ENCODE results near the gene CMSS1.

The CMSS1 gene

GRCh38 chr3:100002599-100003350, 185.1 kb downstream of the CMSS1 start:
- peak overlapping the region; percentile 80 for H3K27ac ChIP-seq (ENCODE audit: low read depth, low read length)
- H2BK12ac ChIP-seq (ENCODE audit: low read length): no peak overlapping the region
- peak; percentile 93 to 98 for DNase-seq
- no peak overlapping the region for H3K14ac ChIP-seq (ENCODE audit: low read length)
- H3K9ac ChIP-seq (ENCODE audit: low read length): no peak overlapping the region
- no peak overlapping the region for H2AK5ac ChIP-seq (ENCODE audit: low read length)
- H4K8ac ChIP-seq (ENCODE audit: low read depth, low read length): no peak overlapping the region
- H3K27me3 ChIP-seq (ENCODE audit: insufficient read depth, low read length): no peaks in the 10 kb centered on the region
- no peaks in the 10 kb centered on the region for H3K79me2 ChIP-seq (ENCODE audit: control insufficient read depth, insufficient read depth, low read length, poor library complexity)
- H3K18ac ChIP-seq (ENCODE audit: low read length): no peak overlapping the region
- H3K9me3 ChIP-seq (ENCODE audit: insufficient read depth, low read depth, low read length): no peaks in the 10 kb centered on the region
- no peak overlapping the region for H3K4ac ChIP-seq (ENCODE audit: low read depth, low read length)
- H4K12ac ChIP-seq (ENCODE audit: low read depth, low read length): no peak overlapping the region
- H2BK5ac ChIP-seq (ENCODE audit: low read depth, low read length, poor library complexity): peak overlapping the region; percentile 68
- no peak overlapping the region for H3K23ac ChIP-seq (ENCODE audit: low read length)
- H2AFZ ChIP-seq (ENCODE audit: insufficient read depth, low read length, poor library complexity): no peak overlapping the region
- peaks cover 8 to 9% of the 10 kb centered on the region in 2 experiments for H3K4me1 ChIP-seq (ENCODE audit: control insufficient read depth in 1 of 2, insufficient read depth in 2 of 2, low read length in 2 of 2)
- H3K79me1 ChIP-seq (ENCODE audit: low read length): peaks cover 16% of the 10 kb centered on the region
- H2BK120ac ChIP-seq (ENCODE audit: insufficient read depth, low read length, poor library complexity): peak overlapping the region; percentile 58
- no peak overlapping the region for H3K4me2 ChIP-seq (ENCODE audit: low read length)
- WGBS (ENCODE audit: extremely low coverage, insufficient coverage, insufficient read length): no CpG with 5 or more reads among the region's 4 CpGs
- no peak overlapping the region for H3K4me3 ChIP-seq (ENCODE audit: low read depth, low read length)
- no peaks in the 10 kb centered on the region for H3K36me3 ChIP-seq (ENCODE audit: control insufficient read depth in 1 of 2, insufficient read depth in 2 of 2, low read length in 2 of 2)
- H4K91ac ChIP-seq (ENCODE audit: low read depth, low read length): peak overlapping the region; percentile 48

DNA sequence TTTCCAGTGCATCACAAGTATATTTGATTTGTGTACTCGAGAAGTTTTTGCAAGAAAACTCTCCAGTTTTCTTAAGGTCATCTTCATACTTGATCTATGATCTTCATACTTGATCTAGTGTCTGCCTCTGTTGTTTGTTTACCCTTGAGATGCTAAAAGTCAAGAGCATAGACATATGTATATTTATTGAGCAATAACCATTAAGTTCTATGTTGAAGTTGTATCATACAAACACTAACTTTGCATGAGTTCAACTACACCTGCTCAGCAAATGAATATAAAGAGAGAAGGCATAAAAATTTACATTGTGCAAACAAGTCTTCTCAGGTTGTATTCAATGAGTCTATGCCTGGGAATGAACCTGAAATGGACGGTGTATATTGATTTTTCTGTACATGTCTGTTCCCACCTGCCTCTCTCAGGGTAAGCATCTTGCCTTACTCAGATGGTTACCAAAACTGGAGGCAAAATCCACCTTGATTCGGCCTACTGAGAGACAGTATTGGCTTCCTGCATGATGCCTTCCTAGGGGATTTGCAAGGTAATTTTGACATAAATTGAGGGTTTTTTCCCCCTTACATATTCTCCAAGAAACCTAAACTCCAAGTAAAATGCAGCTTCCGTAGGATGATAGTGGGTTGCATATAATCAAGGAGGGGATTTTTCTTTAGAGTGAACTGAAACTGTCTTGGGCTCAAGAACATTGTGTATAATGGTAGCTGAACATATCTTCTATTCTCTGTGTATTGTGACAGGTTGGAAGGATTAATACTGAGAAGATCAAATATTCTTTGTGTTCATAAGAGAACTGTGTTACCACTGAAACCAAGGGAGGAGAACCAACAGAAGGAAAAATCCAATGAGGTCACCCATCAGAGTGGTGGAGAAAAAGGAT, 186.2 kb downstream of the CMSS1 start:
- no peaks in the 10 kb centered on the region for H3K79me2 ChIP-seq (ENCODE audit: control insufficient read depth, insufficient read depth, low read length, poor library complexity)
- H3K27ac ChIP-seq (ENCODE audit: low read depth, low read length): peak overlapping the region; percentile 40
- no peak for DNase-seq
- H3K18ac ChIP-seq (ENCODE audit: low read length): no peak overlapping the region
- H3K4ac ChIP-seq (ENCODE audit: low read depth, low read length): peak overlapping the region; percentile 40
- peak overlapping the region; percentile 88 for H2BK12ac ChIP-seq (ENCODE audit: low read length)
- H2AFZ ChIP-seq (ENCODE audit: insufficient read depth, low read length, poor library complexity): no peak overlapping the region
- no peak overlapping the region for H3K14ac ChIP-seq (ENCODE audit: low read length)
- no peaks in the 10 kb centered on the region for H3K9me3 ChIP-seq (ENCODE audit: insufficient read depth, low read depth, low read length)
- no peaks in the 10 kb centered on the region for H3K27me3 ChIP-seq (ENCODE audit: insufficient read depth, low read length)
- no peak overlapping the region for H3K4me3 ChIP-seq (ENCODE audit: low read depth, low read length)
- H2AK5ac ChIP-seq (ENCODE audit: low read length): peak overlapping the region; percentile 72
- WGBS (ENCODE audit: extremely low coverage, insufficient coverage, insufficient read length): no CpG with 5 or more reads among the region's 4 CpGs
- H3K79me1 ChIP-seq (ENCODE audit: low read length): peaks cover 16% of the 10 kb centered on the region
- H3K23ac ChIP-seq (ENCODE audit: low read length): no peak overlapping the region
- no peak overlapping the region for H3K4me2 ChIP-seq (ENCODE audit: low read length)
- H4K8ac ChIP-seq (ENCODE audit: low read depth, low read length): no peak overlapping the region
- H4K91ac ChIP-seq (ENCODE audit: low read depth, low read length): peak overlapping the region; percentile 41
- H3K36me3 ChIP-seq (ENCODE audit: control insufficient read depth in 1 of 2, insufficient read depth in 2 of 2, low read length in 2 of 2): no peaks in the 10 kb centered on the region
- no peak overlapping the region for H3K9ac ChIP-seq (ENCODE audit: low read length)
- H4K12ac ChIP-seq (ENCODE audit: low read depth, low read length): no peak overlapping the region
- H3K4me1 ChIP-seq (ENCODE audit: control insufficient read depth in 1 of 2, insufficient read depth in 2 of 2, low read length in 2 of 2): peaks cover 8 to 9% of the 10 kb centered on the region in 2 experiments
- peak overlapping the region; percentile 50 for H2BK5ac ChIP-seq (ENCODE audit: low read depth, low read length, poor library complexity)
- peak overlapping the region; percentile 66 for H2BK120ac ChIP-seq (ENCODE audit: insufficient read depth, low read length, poor library complexity)

DNA sequence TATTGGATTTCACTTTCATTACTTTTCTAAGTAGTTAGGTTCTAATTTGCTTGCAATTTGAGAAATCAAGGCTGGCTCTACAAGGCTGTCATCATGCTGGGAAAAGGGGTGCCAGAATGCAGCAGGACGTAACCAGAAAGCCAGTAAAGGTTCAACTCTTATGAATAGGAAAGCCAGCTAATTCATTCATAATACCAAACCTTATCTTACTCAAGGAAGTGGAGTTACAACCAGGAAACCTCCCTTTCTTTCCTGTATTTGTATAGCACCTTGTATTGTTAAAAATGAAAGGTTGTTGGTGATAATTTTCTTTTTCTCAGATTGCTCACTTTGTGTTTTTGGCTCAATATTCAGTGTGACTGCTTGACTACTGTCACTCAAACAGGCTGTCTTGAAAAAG, 187.3 kb downstream of the CMSS1 start:
- H3K27me3 ChIP-seq (ENCODE audit: insufficient read depth, low read length): no peaks in the 10 kb centered on the region
- H3K14ac ChIP-seq (ENCODE audit: low read length): no peak overlapping the region
- H3K4ac ChIP-seq (ENCODE audit: low read depth, low read length): no peak overlapping the region
- no peak overlapping the region for H3K4me2 ChIP-seq (ENCODE audit: low read length)
- H3K27ac ChIP-seq (ENCODE audit: low read depth, low read length): no peak overlapping the region
- H4K8ac ChIP-seq (ENCODE audit: low read depth, low read length): no peak overlapping the region
- no peaks in the 10 kb centered on the region for H3K36me3 ChIP-seq (ENCODE audit: control insufficient read depth in 1 of 2, insufficient read depth in 2 of 2, low read length in 2 of 2)
- no peak overlapping the region for H4K91ac ChIP-seq (ENCODE audit: low read depth, low read length)
- H3K79me1 ChIP-seq (ENCODE audit: low read length): peaks cover 16% of the 10 kb centered on the region
- no peak overlapping the region for H2AK5ac ChIP-seq (ENCODE audit: low read length)
- no peaks in the 10 kb centered on the region for H3K9me3 ChIP-seq (ENCODE audit: insufficient read depth, low read depth, low read length)
- no peak overlapping the region for H2BK12ac ChIP-seq (ENCODE audit: low read length)
- H3K9ac ChIP-seq (ENCODE audit: low read length): no peak overlapping the region
- H3K4me3 ChIP-seq (ENCODE audit: low read depth, low read length): no peak overlapping the region
- H2BK5ac ChIP-seq (ENCODE audit: low read depth, low read length, poor library complexity): no peak overlapping the region
- peaks cover 8 to 9% of the 10 kb centered on the region in 2 experiments for H3K4me1 ChIP-seq (ENCODE audit: control insufficient read depth in 1 of 2, insufficient read depth in 2 of 2, low read length in 2 of 2)
- no peak overlapping the region for H3K18ac ChIP-seq (ENCODE audit: low read length)
- no peak overlapping the region for H2AFZ ChIP-seq (ENCODE audit: insufficient read depth, low read length, poor library complexity)
- DNase-seq: no peak
- no peaks in the 10 kb centered on the region for H3K79me2 ChIP-seq (ENCODE audit: control insufficient read depth, insufficient read depth, low read length, poor library complexity)
- no peak overlapping the region for H4K12ac ChIP-seq (ENCODE audit: low read depth, low read length)
- H2BK120ac ChIP-seq (ENCODE audit: insufficient read depth, low read length, poor library complexity): no peak overlapping the region
- H3K23ac ChIP-seq (ENCODE audit: low read length): no peak overlapping the region
- no CpG with 5 or more reads among the region's 1 CpG for WGBS (ENCODE audit: extremely low coverage, insufficient coverage, insufficient read length)

DNA sequence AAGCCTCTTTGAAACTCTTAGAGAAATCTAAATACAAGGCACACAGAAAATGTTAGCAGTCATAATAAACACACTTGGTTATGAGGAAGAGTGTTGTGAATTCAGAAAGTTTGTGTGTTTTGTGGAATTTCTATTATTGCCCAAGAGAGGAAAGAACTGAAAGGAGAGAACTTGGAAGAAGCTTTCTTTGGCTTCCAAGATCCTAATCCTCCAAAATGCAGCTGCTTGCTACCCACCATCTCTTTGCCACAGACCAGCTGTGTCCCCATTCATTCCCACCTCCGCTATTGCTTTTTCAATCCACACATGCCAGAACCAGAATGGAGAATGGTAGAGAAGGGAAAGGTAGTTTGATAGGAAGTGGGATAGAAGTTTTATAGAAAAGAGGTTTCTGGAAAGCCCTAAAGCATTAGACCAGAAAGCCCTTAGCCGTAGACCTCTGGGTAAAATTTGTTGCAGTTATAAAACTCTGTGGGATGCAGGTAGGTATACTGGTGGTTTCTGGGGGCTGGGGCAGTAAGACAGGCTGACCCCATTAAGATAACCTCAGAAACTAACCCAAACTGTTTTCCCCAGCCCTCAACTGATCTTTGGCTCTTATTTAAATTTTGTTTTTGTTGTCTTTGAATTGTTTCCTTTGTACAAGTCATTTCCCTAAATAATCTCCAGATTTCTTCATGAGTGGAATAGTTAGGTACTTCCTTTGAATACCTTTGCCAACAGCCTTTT, 188.2 kb downstream of the CMSS1 start:
- Histone ChIP-seq H4K91ac (ENCODE audit: low read depth, low read length) (peak overlapping the region; percentile 83), H3K9me3 (ENCODE audit: insufficient read depth, low read depth, low read length) (no peaks in the 10 kb centered on the region), H2BK5ac (ENCODE audit: low read depth, low read length, poor library complexity) (peak overlapping the region; percentile 84), H3K14ac (ENCODE audit: low read length) (peak overlapping the region; percentile 92), H4K12ac (ENCODE audit: low read depth, low read length) (no peak overlapping the region), H3K4ac (ENCODE audit: low read depth, low read length) (no peak overlapping the region), H3K79me2 (ENCODE audit: control insufficient read depth, insufficient read depth, low read length, poor library complexity) (no peaks in the 10 kb centered on the region), H4K8ac (ENCODE audit: low read depth, low read length) (peak overlapping the region; percentile 84), H2AFZ (ENCODE audit: insufficient read depth, low read length, poor library complexity) (no peak overlapping the region), H3K9ac (ENCODE audit: low read length) (no peak overlapping the region), H3K23ac (ENCODE audit: low read length) (no peak overlapping the region), H3K27ac (ENCODE audit: low read depth, low read length) (no peak overlapping the region), H3K4me1 (ENCODE audit: control insufficient read depth in 1 of 2, insufficient read depth in 2 of 2, low read length in 2 of 2) (peaks cover 8 to 9% of the 10 kb centered on the region in 2 experiments), H2BK12ac (ENCODE audit: low read length) (peak overlapping the region; percentile 98), H3K27me3 (ENCODE audit: insufficient read depth, low read length) (no peaks in the 10 kb centered on the region), H3K4me2 (ENCODE audit: low read length) (no peak overlapping the region), H3K4me3 (ENCODE audit: low read depth, low read length) (no peak overlapping the region), H2AK5ac (ENCODE audit: low read length) (no peak overlapping the region), H3K18ac (ENCODE audit: low read length) (no peak overlapping the region), H3K36me3 (ENCODE audit: control insufficient read depth in 1 of 2, insufficient read depth in 2 of 2, low read length in 2 of 2) (no peaks in the 10 kb centered on the region), H2BK120ac (ENCODE audit: insufficient read depth, low read length, poor library complexity) (peak overlapping the region; percentile 97), H3K79me1 (ENCODE audit: low read length) (peaks cover 16% of the 10 kb centered on the region)
- no CpG with 5 or more reads among the region's 2 CpGs for WGBS (ENCODE audit: extremely low coverage, insufficient coverage, insufficient read length)
- DNase-seq: no peak
